ENCODE results near the gene C18orf63. TPM values are rescaled to one million over a fixed set of nuclear protein-coding genes. Genes with fewer than 3 reads are reported as not detected.

The C18orf63 gene
- total RNA-seq, 1 experiment from 2014 or later: not detected

GRCh38 chr18:74370115-74370514 lies 54.5 kb downstream of the C18orf63 start:
- Histone ChIP-seq H4K20me1 (ENCODE audit: insufficient read depth) (no peaks in the 10 kb centered on the region), H3K4me2 (ENCODE audit: low read length) (no peak overlapping the region), H3K9me2 (ENCODE audit: insufficient read depth) (no peaks in the 10 kb centered on the region), H3K4me3 (replicated peaks in 1 of 2; ENCODE audit: low read depth in 1 of 2, low read length in 2 of 2) (no peak overlapping the region), H3K9me3 (ENCODE audit: control insufficient read depth in 1 of 2, insufficient read depth in 1 of 2, low read depth in 1 of 2, low read length in 2 of 2) (no peaks in the 10 kb centered on the region), H3K79me2 (ENCODE audit: insufficient read depth, low read length) (no peaks in the 10 kb centered on the region), H3K36me3 (ENCODE audit: control insufficient read depth in 1 of 2, insufficient read depth in 2 of 2, low read length in 2 of 2) (no peaks in the 10 kb centered on the region), H3K27me3 (ENCODE audit: insufficient read depth, low read length) (peaks cover 19% of the 10 kb centered on the region; the same call in 1 of the 2 replicates), H2AFZ (ENCODE audit: low read depth, low read length, poor library complexity, severe bottlenecking) (no peak overlapping the region), H3K27ac (ENCODE audit: low read depth, low read length) (no peak overlapping the region), H3K9ac (ENCODE audit: low read length) (no peak overlapping the region), H3K4me1 (ENCODE audit: control insufficient read depth in 1 of 2, insufficient read depth in 2 of 2, low read length in 2 of 2) (no peaks in the 10 kb centered on the region)
- intact Hi-C loops (cut with micrococcal nuclease): no loop called here
- POLR2A ChIA-PET: no interaction called here
- RAD21 ChIA-PET (ENCODE audit: low non-redundant PET in 1 of 2, low total read pairs in 2 of 2, uncharacterized antibody in 2 of 2, unreplicated experiment in 2 of 2): no interaction called here
- DNase-seq (ENCODE audit: low read depth, low spot score) (no peak), ATAC-seq (no peak)
- no peak for TF ChIP-seq ATF3 (IDR thresholded peaks at IDR 0.05)
- no peak for TF ChIP-seq SIN3A (IDR thresholded peaks at IDR 0.05; ENCODE audit: low read depth)
- TF ChIP-seq MAX (IDR thresholded peaks at IDR 0.05): no peak
- no peak for TF ChIP-seq JUND (IDR thresholded peaks at IDR 0.05)
- TF ChIP-seq, protein P1, sequence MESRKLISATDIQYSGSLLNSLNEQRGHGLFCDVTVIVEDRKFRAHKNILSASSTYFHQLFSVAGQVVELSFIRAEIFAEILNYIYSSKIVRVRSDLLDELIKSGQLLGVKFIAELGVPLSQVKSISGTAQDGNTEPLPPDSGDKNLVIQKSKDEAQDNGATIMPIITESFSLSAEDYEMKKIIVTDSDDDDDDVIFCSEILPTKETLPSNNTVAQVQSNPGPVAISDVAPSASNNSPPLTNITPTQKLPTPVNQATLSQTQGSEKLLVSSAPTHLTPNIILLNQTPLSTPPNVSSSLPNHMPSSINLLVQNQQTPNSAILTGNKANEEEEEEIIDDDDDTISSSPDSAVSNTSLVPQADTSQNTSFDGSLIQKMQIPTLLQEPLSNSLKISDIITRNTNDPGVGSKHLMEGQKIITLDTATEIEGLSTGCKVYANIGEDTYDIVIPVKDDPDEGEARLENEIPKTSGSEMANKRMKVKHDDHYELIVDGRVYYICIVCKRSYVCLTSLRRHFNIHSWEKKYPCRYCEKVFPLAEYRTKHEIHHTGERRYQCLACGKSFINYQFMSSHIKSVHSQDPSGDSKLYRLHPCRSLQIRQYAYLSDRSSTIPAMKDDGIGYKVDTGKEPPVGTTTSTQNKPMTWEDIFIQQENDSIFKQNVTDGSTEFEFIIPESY (IDR thresholded peaks at IDR 0.05; ENCODE audit: extremely low read depth, insufficient replicate concordance, low read length): no peak
- no peak for TF ChIP-seq EGR1 (IDR thresholded peaks at IDR 0.05; ENCODE audit: low read depth)
- no peak for TF ChIP-seq EZH2phosphoT487 (IDR thresholded peaks at IDR 0.05; ENCODE audit: borderline replicate concordance)
- TF ChIP-seq REST (IDR thresholded peaks at IDR 0.05; ENCODE audit: low read depth): no peak
- TF ChIP-seq SP1 (IDR thresholded peaks at IDR 0.05; ENCODE audit: low read depth): no peak
- no peak for TF ChIP-seq CTCF (IDR thresholded peaks at IDR 0.05 in 2 of 3, conservative IDR thresholded peaks at IDR 0.05 in 1 of 3; ENCODE audit: borderline replicate concordance in 1 of 3, insufficient read depth in 1 of 3, low read depth in 2 of 3, low read length in 2 of 3)
- TF ChIP-seq ZNF274 (IDR thresholded peaks at IDR 0.05; ENCODE audit: low read depth, low read length): no peak
- no peak for TF ChIP-seq TCF7L2 (IDR thresholded peaks at IDR 0.05; ENCODE audit: borderline replicate concordance, extremely low read depth, insufficient read depth, insufficient read length)
- TF ChIP-seq CEBPB (IDR thresholded peaks at IDR 0.05; ENCODE audit: low read depth): no peak
- TF ChIP-seq RAD21 (IDR thresholded peaks at IDR 0.05; ENCODE audit: low read depth): no peak
- CTCF ChIA-PET: no interaction called here
- BruUV-seq (replicated peaks): no TSS peak

Data from HCT116 (cell line).